A673 (cell line): ENCODE data around the gene IQGAP3. TPM values are rescaled to one million over a fixed set of nuclear protein-coding genes. Genes with fewer than 3 reads are reported as not detected.

ENCODE experiments used
- BruUV-seq: library from RNA; stranded (reverse); fragments of 400-500 nt; replicated peaks from 2 replicates; lab custom pipeline; 2021; lab: Mats Ljungman, UMichigan
- CTCF ChIA-PET: fragments of 300-600 bp; sonication (Branson Sonifier 250); formaldehyde crosslinking; loops from one replicate; lab custom pipeline; 2022; ENCODE audit warnings: antibody characterized with exemption; lab: Charles Lee
- POLR2A ChIA-PET: fragments of 300-600 bp; sonication (Branson Sonifier 250); formaldehyde crosslinking; loops from one replicate; lab custom pipeline; 2022; ENCODE audit warnings: antibody characterized with exemption; ENCODE audit not compliant: low non-redundant PET; lab: Charles Lee
- DNase-seq: peaks from one replicate; pipeline ENCODE4 v3.0.0-alpha.2; 2015; ENCODE audit warnings: low spot score
- H3K27ac ChIP-seq: fragments of 200-600 bp; sonication (generic); 2 replicates; pipeline ENCODE4 v1.5.1; 2016; ENCODE audit warnings: mixed run types, low read depth, mild to moderate bottlenecking, mixed read lengths, antibody characterized with exemption, low read length; ENCODE audit not compliant: poor library complexity, severe bottlenecking
- H3K27me3 ChIP-seq: fragments of 200-600 bp; sonication (generic); replicated peaks from 2 replicates; pipeline ENCODE4 v1.6.1; 2017; ENCODE audit warnings: mixed run types, low read depth, mild to moderate bottlenecking, mixed read lengths, antibody characterized with exemption, low read length; ENCODE audit not compliant: insufficient read depth, poor library complexity
- H3K36me3 ChIP-seq: fragments of 200-600 bp; sonication (generic); 2 replicates; pipeline ENCODE4 v1.6.1; 2016; ENCODE audit warnings: mixed run types, mild to moderate bottlenecking, mixed read lengths, antibody characterized with exemption, low read length; ENCODE audit not compliant: insufficient read depth, poor library complexity, severe bottlenecking
- H3K4me1 ChIP-seq: fragments of 200-600 bp; sonication (generic); 2 replicates; pipeline ENCODE4 v1.6.1; 2017; ENCODE audit warnings: mixed run types, mild to moderate bottlenecking, mixed read lengths, antibody characterized with exemption, low read length; ENCODE audit not compliant: insufficient read depth, poor library complexity, severe bottlenecking
- H3K4me3 ChIP-seq: fragments of 200-600 bp; sonication (generic); 2 replicates; pipeline ENCODE4 v1.5.1; 2016; ENCODE audit warnings: low read depth, mixed run types, mild to moderate bottlenecking, mixed read lengths, low read length; ENCODE audit not compliant: poor library complexity, severe bottlenecking
- H3K9me3 ChIP-seq: fragments of 200-600 bp; sonication (generic); 2 replicates; pipeline ENCODE4 v1.6.1; 2016; ENCODE audit warnings: mixed run types, low read depth, mild to moderate bottlenecking, mixed read lengths, antibody characterized with exemption, low read length; ENCODE audit not compliant: poor library complexity, severe bottlenecking
- CTCF ChIP-seq: fragments of 300-800, 200-600 bp; sonication (generic); conservative IDR thresholded peaks from 2 replicates; pipeline ENCODE4 v1.5.1; 2017; ENCODE audit warnings: low read depth, mild to moderate bottlenecking, antibody characterized with exemption, low read length, moderate library complexity, mixed read lengths
- EZH2 ChIP-seq: fragments of 200-600 bp; sonication (generic); IDR thresholded peaks from 2 replicates; pipeline ENCODE4 v1.6.1; 2017; ENCODE audit warnings: borderline replicate concordance, low read depth, mild to moderate bottlenecking, mixed read lengths, antibody characterized with exemption, low read length; ENCODE audit not compliant: poor library complexity, severe bottlenecking
- intact Hi-C: fragments of 100-400 bp; cut with micrococcal nuclease; formaldehyde crosslinking; loops from one replicate; pipeline ENCODE4 v1.10.0; 2022; ENCODE audit not compliant: unreplicated experiment
- total RNA-seq: library from RNA; stranded (reverse); gene quantifications from 2 replicates; pipeline ENCODE4 v1.2.3, GENCODE V29; 2021

IQGAP3 gene
- total RNA-seq, 1 experiment from 2014 or later = 37.5 TPM

DNA sequence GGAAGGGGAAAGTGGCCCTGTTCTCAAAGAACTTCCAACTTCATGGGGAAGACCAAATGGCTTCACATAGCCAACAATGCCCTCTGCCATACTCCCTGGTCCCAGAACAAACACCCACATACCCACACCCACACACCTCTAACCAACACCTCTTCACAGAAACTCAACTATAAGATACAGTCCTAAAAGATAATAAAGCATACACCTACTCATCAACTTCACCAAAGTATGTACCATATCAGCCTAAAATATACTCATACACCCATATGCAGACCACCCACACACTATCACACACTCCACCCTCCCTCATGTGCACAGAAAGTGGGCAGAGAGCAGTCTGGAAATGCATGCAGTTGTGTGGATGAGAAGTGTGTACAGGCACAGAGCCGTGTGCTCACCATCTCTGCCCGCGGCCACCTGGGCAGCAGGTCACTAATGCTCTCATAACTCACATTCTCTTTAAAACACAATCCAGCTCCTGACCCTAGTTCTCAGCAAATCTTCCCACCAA lies 27.7 kb downstream of the IQGAP3 start:
- POLR2A ChIA-PET = no interaction called here

GRCh38 chr1:156543066-156543465 lies 29.3 kb downstream of the IQGAP3 start:
- Histone ChIP-seq H3K27me3 (no peaks in the 10 kb centered on the region), H3K9me3 (no peaks in the 10 kb centered on the region), H3K36me3 (peaks cover 30% of the 10 kb centered on the region), H3K4me1 (no peaks in the 10 kb centered on the region), H3K4me3 (no peak overlapping the region), H3K27ac (no peak overlapping the region)
- BruUV-seq = no TSS peak
- no peak for DNase-seq
- intact Hi-C loops = no loop called here
- TF ChIP-seq EZH2 (no peak), CTCF (no peak)
- POLR2A ChIA-PET = no interaction called here
- CTCF ChIA-PET = no interaction called here

More for the DNA sequence above, 27.7 kb downstream of the IQGAP3 start:
- CTCF ChIA-PET = no interaction called here
- Histone ChIP-seq H3K27ac (no peak overlapping the region), H3K27me3 (no peaks in the 10 kb centered on the region), H3K9me3 (no peaks in the 10 kb centered on the region), H3K4me3 (no peak overlapping the region), H3K4me1 (no peaks in the 10 kb centered on the region), H3K36me3 (peaks cover 19% of the 10 kb centered on the region)
- no TSS peak for BruUV-seq
- TF ChIP-seq EZH2 = no peak
- no peak for TF ChIP-seq CTCF
- intact Hi-C loops = no loop called here
- DNase-seq = no peak

DNA sequence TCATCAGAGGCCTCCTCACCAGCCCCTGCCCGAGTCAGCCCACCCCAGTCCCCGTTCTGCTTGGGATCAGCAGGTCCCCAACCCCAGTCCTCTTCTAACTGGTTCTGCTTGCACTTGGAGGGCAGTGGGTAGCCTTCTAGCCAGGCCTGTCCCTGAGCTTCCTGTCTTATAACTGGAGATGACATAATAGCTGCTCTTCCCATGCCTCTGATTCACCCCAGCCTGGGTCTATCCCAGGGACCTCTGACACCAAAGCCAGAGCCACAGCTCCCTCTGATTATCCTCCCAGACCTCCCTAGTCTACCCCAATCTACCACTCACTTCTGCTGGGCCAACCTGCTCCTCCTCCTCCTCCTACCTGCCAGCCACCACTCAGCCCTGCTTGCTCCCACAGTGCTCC lies 31.4 kb downstream of the IQGAP3 start:
- POLR2A ChIA-PET = no interaction called here
- BruUV-seq = no TSS peak
- H3K4me3 ChIP-seq = no peak overlapping the region

More for the DNA sequence above, 31.4 kb downstream of the IQGAP3 start:
- peaks cover 32% of the 10 kb centered on the region for H3K36me3 ChIP-seq
- H3K4me1 ChIP-seq = no peaks in the 10 kb centered on the region
- no peaks in the 10 kb centered on the region for H3K27me3 ChIP-seq
- CTCF ChIA-PET = no interaction called here
- DNase-seq = no peak
- H3K9me3 ChIP-seq = no peaks in the 10 kb centered on the region
- TF ChIP-seq EZH2 (no peak), CTCF (no peak)
- intact Hi-C loops = no loop called here
- no peak overlapping the region for H3K27ac ChIP-seq
